HEK293 (cell line): ENCODE data around the gene CNOT2.

Source experiments
- GLIS1 ChIP-seq: fragments of 450-650 bp; formaldehyde crosslinking; IDR thresholded peaks from 2 replicates; pipeline ENCODE4 v1.5.1; 2016; ENCODE audit warnings: missing biosample characterization, missing genetic modification characterization
- MEIS1 ChIP-seq: sonication (generic); formaldehyde crosslinking; IDR thresholded peaks from 2 replicates; pipeline ENCODE4 v1.8.1; 2022; ENCODE audit warnings: missing genetic modification reagents, mild to moderate bottlenecking, borderline replicate concordance
- OVOL3 ChIP-seq: fragments of 450-650 bp; formaldehyde crosslinking; IDR thresholded peaks from 2 replicates; pipeline ENCODE4 v1.5.1; 2016; ENCODE audit warnings: missing biosample characterization, missing genetic modification characterization
- SP3 ChIP-seq: fragments of 450-650 bp; formaldehyde crosslinking; IDR thresholded peaks from 2 replicates; pipeline ENCODE4 v1.5.1; 2016; ENCODE audit warnings: missing biosample characterization, missing genetic modification characterization
- SP7 ChIP-seq: fragments of 450-650 bp; formaldehyde crosslinking; IDR thresholded peaks from 2 replicates; pipeline ENCODE4 v1.5.1; 2016; ENCODE audit warnings: missing biosample characterization, missing genetic modification characterization
- YY2 ChIP-seq: fragments of 450-650 bp; formaldehyde crosslinking; IDR thresholded peaks from 2 replicates; pipeline ENCODE4 v1.5.1; 2016; ENCODE audit warnings: missing biosample characterization, missing genetic modification characterization
- ZBTB1 ChIP-seq: fragments of 450-650 bp; formaldehyde crosslinking; IDR thresholded peaks from 2 replicates; pipeline ENCODE4 v1.5.1; 2016; ENCODE audit warnings: missing biosample characterization, missing genetic modification characterization
- ZBTB10 ChIP-seq: fragments of 450-650 bp; formaldehyde crosslinking; IDR thresholded peaks from 2 replicates; pipeline ENCODE4 v1.5.1; 2016; ENCODE audit warnings: missing biosample characterization, missing genetic modification characterization
- ZBTB20 ChIP-seq: fragments of 450-650 bp; formaldehyde crosslinking; IDR thresholded peaks from 2 replicates; pipeline ENCODE4 v1.5.1; 2016; ENCODE audit warnings: missing biosample characterization, missing genetic modification characterization
- ZBTB44 ChIP-seq: fragments of 450-650 bp; IDR thresholded peaks from 2 replicates; pipeline ENCODE4 v1.5.1; 2018; ENCODE audit warnings: missing biosample characterization, mild to moderate bottlenecking, missing genetic modification characterization
- ZNF223 ChIP-seq: fragments of 450-650 bp; formaldehyde crosslinking; IDR thresholded peaks from 2 replicates; pipeline ENCODE4 v1.5.1; 2016; ENCODE audit warnings: missing biosample characterization, missing genetic modification characterization
- ZNF23 ChIP-seq: fragments of 450-650 bp; formaldehyde crosslinking; IDR thresholded peaks from 2 replicates; pipeline ENCODE4 v1.5.1; 2016; ENCODE audit warnings: missing biosample characterization, missing genetic modification characterization, borderline replicate concordance
- ZNF239 ChIP-seq: fragments of 450-650 bp; formaldehyde crosslinking; IDR thresholded peaks from 2 replicates; pipeline ENCODE4 v1.5.1; 2016; ENCODE audit warnings: missing biosample characterization, missing genetic modification characterization
- ZNF248 ChIP-seq: fragments of 450-650 bp; formaldehyde crosslinking; IDR thresholded peaks from 2 replicates; pipeline ENCODE4 v1.5.1; 2017; ENCODE audit warnings: missing biosample characterization, missing genetic modification characterization
- ZNF302 ChIP-seq: fragments of 450-650 bp; formaldehyde crosslinking; IDR thresholded peaks from 2 replicates; pipeline ENCODE4 v1.5.1; 2016; ENCODE audit warnings: missing biosample characterization, missing genetic modification characterization, low read depth
- ZNF335 ChIP-seq: fragments of 450-650 bp; formaldehyde crosslinking; conservative IDR thresholded peaks from 2 replicates; pipeline ENCODE4 v1.5.1; 2016; ENCODE audit warnings: missing biosample characterization, missing genetic modification characterization
- ZNF366 ChIP-seq: fragments of 450-650 bp; formaldehyde crosslinking; conservative IDR thresholded peaks from 2 replicates; pipeline ENCODE4 v1.5.1; 2016; ENCODE audit warnings: missing biosample characterization, missing genetic modification characterization
- ZNF426 ChIP-seq: fragments of 450-650 bp; formaldehyde crosslinking; IDR thresholded peaks from 2 replicates; pipeline ENCODE4 v1.5.1; 2017; ENCODE audit warnings: missing biosample characterization, missing genetic modification characterization, mild to moderate bottlenecking, inconsistent platforms, moderate library complexity
- ZNF449 ChIP-seq: fragments of 450-650 bp; formaldehyde crosslinking; IDR thresholded peaks from 2 replicates; pipeline ENCODE4 v1.5.1; 2017; ENCODE audit warnings: missing biosample characterization, mild to moderate bottlenecking, missing genetic modification characterization, moderate library complexity
- ZNF580 ChIP-seq: fragments of 450-650 bp; formaldehyde crosslinking; IDR thresholded peaks from 2 replicates; pipeline ENCODE4 v1.5.1; 2016; ENCODE audit warnings: missing biosample characterization, missing genetic modification characterization
- ZNF621 ChIP-seq: fragments of 450-650 bp; formaldehyde crosslinking; IDR thresholded peaks from 2 replicates; pipeline ENCODE4 v1.5.1; 2017; ENCODE audit warnings: missing biosample characterization, missing genetic modification characterization
- ZNF626 ChIP-seq: fragments of 450-650 bp; sonication (Bioruptor Pico); formaldehyde crosslinking; IDR thresholded peaks from 2 replicates; pipeline ENCODE4 v1.5.1; 2018; ENCODE audit warnings: missing biosample characterization, missing genetic modification characterization, inconsistent platforms
- ZNF664 ChIP-seq: fragments of 450-650 bp; formaldehyde crosslinking; IDR thresholded peaks from 2 replicates; pipeline ENCODE4 v1.5.1; 2016; ENCODE audit warnings: missing biosample characterization, missing genetic modification characterization
- ZNF670 ChIP-seq: fragments of 450-650 bp; formaldehyde crosslinking; IDR thresholded peaks from 2 replicates; pipeline ENCODE4 v1.5.1; 2016; ENCODE audit warnings: missing biosample characterization, missing genetic modification characterization, low read depth
- TF ChIP-seq, protein P1 (sequence below): fragments of 450-650 bp; formaldehyde crosslinking; IDR thresholded peaks from 2 replicates; pipeline ENCODE4 v1.5.1; 2016; ENCODE audit warnings: missing biosample characterization, missing genetic modification characterization
- TF ChIP-seq, protein P2 (sequence below): IDR thresholded peaks from 2 replicates; pipeline ENCODE4 v1.6.1; 2011; ENCODE audit warnings: mild to moderate bottlenecking, low read depth, low read length, borderline replicate concordance
- TF ChIP-seq, protein P3 (sequence below): fragments of 450-650 bp; formaldehyde crosslinking; IDR thresholded peaks from 2 replicates; pipeline ENCODE4 v1.5.1; 2016; ENCODE audit warnings: missing biosample characterization, missing genetic modification characterization

CNOT2 gene

GRCh38 chr12:70242695-70243509, at the start of gene CNOT2 (continued):
- TF ChIP-seq ZNF670 (no peak), ZNF621 (tag by site-specific recombination) (no peak), MEIS1 (CRISPR knock-in tag) (no peak), ZNF248 (no peak), ZNF23 (tag by site-specific recombination) (no peak), ZNF449 (tag by site-specific recombination) (no peak), ZNF366 (peak; percentile 90), ZBTB44 (no peak), ZNF239 (tag by site-specific recombination) (peak; percentile 60; the same call in 1 of the 2 replicates), ZBTB10 (tag by site-specific recombination) (peak; percentile 85), SP7 (tag by site-specific recombination) (peak; percentile 88), ZNF302 (tag by site-specific recombination) (no peak), SP3 (tag by site-specific recombination) (peak; percentile 70), ZNF335 (tag by site-specific recombination) (peak; percentile 96), ZBTB1 (tag by site-specific recombination) (no peak; the same call in 1 of the 2 replicates), ZNF580 (tag by site-specific recombination) (peak; percentile 62; the same call in 1 of the 2 replicates), ZNF626 (tag by site-specific recombination) (no peak), OVOL3 (tag by site-specific recombination) (peak; percentile 75), GLIS1 (tag by site-specific recombination) (peak; percentile 91), ZBTB20 (tag by site-specific recombination) (peak; percentile 90), YY2 (tag by site-specific recombination) (peak; percentile 62; the same call in 1 of the 2 replicates), ZNF426 (tag by site-specific recombination) (no peak), ZNF664 (no peak), ZNF223 (no peak)
- TF ChIP-seq, protein P1, sequence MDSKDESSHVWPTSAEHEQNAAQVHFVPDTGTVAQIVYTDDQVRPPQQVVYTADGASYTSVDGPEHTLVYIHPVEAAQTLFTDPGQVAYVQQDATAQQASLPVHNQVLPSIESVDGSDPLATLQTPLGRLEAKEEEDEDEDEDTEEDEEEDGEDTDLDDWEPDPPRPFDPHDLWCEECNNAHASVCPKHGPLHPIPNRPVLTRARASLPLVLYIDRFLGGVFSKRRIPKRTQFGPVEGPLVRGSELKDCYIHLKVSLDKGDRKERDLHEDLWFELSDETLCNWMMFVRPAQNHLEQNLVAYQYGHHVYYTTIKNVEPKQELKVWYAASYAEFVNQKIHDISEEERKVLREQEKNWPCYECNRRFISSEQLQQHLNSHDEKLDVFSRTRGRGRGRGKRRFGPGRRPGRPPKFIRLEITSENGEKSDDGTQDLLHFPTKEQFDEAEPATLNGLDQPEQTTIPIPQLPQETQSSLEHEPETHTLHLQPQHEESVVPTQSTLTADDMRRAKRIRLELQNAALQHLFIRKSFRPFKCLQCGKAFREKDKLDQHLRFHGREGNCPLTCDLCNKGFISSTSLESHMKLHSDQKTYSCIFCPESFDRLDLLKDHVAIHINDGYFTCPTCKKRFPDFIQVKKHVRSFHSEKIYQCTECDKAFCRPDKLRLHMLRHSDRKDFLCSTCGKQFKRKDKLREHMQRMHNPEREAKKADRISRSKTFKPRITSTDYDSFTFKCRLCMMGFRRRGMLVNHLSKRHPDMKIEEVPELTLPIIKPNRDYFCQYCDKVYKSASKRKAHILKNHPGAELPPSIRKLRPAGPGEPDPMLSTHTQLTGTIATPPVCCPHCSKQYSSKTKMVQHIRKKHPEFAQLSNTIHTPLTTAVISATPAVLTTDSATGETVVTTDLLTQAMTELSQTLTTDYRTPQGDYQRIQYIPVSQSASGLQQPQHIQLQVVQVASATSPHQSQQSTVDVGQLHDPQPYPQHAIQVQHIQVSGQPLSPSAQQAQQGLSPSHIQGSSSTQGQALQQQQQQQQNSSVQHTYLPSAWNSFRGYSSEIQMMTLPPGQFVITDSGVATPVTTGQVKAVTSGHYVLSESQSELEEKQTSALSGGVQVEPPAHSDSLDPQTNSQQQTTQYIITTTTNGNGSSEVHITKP (tag by site-specific recombination) = peak; percentile 90
- TF ChIP-seq, protein P2, sequence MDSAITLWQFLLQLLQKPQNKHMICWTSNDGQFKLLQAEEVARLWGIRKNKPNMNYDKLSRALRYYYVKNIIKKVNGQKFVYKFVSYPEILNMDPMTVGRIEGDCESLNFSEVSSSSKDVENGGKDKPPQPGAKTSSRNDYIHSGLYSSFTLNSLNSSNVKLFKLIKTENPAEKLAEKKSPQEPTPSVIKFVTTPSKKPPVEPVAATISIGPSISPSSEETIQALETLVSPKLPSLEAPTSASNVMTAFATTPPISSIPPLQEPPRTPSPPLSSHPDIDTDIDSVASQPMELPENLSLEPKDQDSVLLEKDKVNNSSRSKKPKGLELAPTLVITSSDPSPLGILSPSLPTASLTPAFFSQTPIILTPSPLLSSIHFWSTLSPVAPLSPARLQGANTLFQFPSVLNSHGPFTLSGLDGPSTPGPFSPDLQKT = no peak
- TF ChIP-seq, protein P3, sequence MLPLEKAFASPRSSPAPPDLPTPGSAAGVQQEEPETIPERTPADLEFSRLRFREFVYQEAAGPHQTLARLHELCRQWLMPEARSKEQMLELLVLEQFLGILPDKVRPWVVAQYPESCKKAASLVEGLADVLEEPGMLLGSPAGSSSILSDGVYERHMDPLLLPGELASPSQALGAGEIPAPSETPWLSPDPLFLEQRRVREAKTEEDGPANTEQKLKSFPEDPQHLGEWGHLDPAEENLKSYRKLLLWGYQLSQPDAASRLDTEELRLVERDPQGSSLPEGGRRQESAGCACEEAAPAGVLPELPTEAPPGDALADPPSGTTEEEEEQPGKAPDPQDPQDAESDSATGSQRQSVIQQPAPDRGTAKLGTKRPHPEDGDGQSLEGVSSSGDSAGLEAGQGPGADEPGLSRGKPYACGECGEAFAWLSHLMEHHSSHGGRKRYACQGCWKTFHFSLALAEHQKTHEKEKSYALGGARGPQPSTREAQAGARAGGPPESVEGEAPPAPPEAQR (tag by site-specific recombination) = no peak
